GM13977 (cell line): Measurements from ENCODE around the gene MIGA1.

ENCODE experiments used
- DNase-seq: peaks from one replicate; pipeline ENCODE4 v3.0.0; 2012; ENCODE audit warnings: low spot score
- in situ Hi-C: fragments of 300-500 bp; cut with MboI; formaldehyde crosslinking; loops from one replicate; pipeline ENCODE4 v1.12.0; 2022; ENCODE audit warnings: low sequenced_read_pairs, low pct_unique_long_range_greater_than_20kb, mixed read lengths, inconsistent platforms; ENCODE audit not compliant: unreplicated experiment
- TF ChIP-seq, protein P1 (sequence below): IDR thresholded peaks from 2 replicates; pipeline ENCODE4 v1.5.1; 2012; ENCODE audit warnings: mild to moderate bottlenecking, control low read depth; ENCODE audit not compliant: insufficient read depth; ENCODE audit errors: extremely low read depth, missing control alignments

The MIGA1 gene

DNA sequence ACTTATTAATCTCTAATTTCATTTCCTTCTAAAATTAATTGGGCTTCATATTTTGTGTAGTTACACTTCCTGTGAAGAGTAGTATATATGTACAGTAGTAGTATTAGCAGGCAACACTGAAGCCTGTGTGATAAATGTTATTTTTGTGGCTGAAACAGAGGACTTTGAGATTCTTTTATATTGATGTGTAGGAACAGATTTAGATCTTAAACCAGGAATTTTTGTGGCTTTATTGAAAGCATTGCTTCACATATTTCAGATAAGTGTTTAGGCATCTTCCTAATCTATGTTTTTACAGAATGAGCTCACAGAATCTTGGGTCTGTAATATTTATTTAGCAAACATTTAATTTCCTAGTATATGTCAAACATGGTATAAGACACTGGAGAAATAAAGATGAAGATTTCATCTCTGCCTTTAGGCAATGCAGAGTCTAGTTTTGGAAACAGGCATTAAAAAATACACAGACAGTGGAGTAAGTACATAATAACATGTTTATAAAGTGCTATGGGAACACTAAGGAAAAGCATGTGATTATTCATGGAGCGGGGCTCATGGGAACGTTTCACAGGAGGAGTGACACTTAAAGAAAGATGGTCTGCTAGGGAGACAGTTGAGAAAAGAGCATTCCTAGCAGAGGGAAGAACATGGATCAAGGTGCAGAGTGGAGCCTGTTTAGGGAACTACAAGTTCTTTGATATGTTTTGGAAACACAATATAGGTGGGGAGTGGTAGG, 52.7 kb downstream of the MIGA1 start:
- no peak for DNase-seq
- in situ Hi-C loops = loop anchor here (25.0 kb wide), 1 partner anchor 280 kb away; no protein-coding TSS in a partner anchor

DNA sequence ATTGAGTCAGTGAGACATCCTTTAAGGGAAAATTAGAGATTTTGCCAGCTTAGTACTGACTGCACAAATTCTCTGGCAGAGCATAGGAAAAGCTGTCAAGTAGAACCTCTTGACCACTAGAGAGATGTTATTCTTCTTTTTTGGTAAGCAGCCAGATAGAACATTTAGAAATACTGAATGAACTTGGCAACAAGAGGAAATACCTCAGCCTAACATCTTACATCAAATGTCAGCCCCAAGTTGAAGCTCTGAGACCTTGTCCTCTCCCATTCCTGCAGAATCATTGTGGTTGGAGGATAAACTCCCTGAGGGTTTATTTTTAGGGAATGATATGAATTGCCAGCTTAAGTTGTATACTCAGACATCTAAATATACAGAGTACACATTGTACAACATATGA, 53.5 kb downstream of the MIGA1 start:
- no peak for DNase-seq
- TF ChIP-seq, protein P1, sequence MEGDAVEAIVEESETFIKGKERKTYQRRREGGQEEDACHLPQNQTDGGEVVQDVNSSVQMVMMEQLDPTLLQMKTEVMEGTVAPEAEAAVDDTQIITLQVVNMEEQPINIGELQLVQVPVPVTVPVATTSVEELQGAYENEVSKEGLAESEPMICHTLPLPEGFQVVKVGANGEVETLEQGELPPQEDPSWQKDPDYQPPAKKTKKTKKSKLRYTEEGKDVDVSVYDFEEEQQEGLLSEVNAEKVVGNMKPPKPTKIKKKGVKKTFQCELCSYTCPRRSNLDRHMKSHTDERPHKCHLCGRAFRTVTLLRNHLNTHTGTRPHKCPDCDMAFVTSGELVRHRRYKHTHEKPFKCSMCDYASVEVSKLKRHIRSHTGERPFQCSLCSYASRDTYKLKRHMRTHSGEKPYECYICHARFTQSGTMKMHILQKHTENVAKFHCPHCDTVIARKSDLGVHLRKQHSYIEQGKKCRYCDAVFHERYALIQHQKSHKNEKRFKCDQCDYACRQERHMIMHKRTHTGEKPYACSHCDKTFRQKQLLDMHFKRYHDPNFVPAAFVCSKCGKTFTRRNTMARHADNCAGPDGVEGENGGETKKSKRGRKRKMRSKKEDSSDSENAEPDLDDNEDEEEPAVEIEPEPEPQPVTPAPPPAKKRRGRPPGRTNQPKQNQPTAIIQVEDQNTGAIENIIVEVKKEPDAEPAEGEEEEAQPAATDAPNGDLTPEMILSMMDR = no peak
- in situ Hi-C loops = loop anchor here (25.0 kb wide), 1 partner anchor 279 kb away; no protein-coding TSS in a partner anchor

More for the DNA sequence above, 52.7 kb downstream of the MIGA1 start:
- TF ChIP-seq, protein P1 = no peak

DNA sequence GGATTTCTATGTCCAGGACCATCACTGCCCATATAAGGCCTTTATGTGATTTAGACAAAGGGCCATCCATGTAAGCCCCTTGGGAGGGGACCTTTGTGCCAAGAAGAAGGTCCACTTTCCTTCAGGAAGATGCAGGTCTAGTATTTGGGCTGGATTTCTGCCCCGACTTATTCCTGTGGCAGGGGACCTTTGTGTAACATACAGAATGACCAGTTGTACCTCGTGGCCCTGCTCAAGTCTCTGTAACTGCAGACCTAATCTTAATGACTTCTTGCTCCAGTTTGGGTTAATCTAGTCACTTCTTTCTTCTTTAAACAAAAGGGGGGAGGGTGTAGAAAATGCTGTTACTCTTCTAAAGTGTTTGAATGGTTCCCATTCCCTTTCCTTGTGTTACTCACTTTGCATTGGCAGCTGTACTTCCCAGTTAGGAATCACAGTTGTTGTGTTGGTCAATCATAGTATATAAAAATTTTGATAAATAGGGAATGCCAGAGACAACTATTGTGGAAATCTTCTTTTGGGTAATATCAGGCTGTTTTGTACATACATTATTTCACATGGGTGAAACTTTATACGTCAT, 54.2 kb downstream of the MIGA1 start:
- DNase-seq = no peak
- TF ChIP-seq, protein P1 = no peak
- in situ Hi-C loops = loop anchor here (25.0 kb wide), 1 partner anchor 279 kb away; no protein-coding TSS in a partner anchor

DNA sequence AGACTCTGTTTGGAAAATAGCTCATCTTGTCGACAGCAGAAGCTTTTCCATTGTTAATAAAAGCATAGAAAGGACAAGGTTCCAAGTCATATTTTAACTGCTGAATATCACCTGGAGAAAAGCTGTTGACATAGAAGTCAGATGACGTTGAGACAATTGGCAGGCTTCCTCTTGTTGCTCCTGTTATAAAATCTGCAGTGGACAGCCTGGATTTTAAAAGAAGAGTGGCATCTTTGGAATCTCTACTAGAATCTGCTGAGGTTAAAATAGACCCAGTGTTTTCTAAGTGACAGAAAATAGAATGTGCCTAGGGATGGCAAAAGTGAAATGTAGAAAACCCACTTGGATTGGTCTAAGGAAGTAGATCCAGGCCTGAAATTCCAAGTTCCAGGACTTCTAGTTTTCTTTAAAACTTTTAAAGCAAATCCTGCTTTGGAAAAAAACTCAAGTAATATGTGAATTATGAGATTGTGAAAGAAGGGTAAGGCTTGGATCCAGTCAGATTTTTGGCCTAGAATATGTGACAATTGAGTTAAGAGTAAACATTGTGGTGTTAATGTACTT, 55.4 kb downstream of the MIGA1 start:
- DNase-seq = no peak
- TF ChIP-seq, protein P1 = no peak
- in situ Hi-C loops = loop anchor here (25.0 kb wide), 1 partner anchor 277 kb away; no protein-coding TSS in a partner anchor

DNA sequence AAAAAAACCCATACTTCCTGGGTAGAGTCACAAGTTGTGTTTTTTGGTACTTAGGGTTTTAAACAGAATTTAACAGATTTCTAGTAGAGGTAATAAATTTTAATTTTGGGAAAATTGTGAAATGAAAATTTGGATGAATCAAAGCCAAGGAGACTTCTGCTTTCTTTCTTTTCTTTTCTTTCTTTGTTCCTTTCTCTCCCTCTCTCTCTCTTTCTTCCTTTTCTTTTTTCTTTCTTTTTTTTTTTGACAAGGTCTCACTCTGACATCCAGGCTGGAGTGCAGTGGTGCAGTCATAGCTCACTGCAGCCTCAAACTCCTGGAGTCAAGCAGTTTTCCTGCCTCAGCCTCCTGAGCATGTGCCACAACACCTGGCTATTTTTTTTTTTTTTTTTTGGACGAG, 62.1 kb downstream of the MIGA1 start:
- TF ChIP-seq, protein P1 = no peak
- in situ Hi-C loops = loop anchor here (25.0 kb wide), 1 partner anchor 271 kb away; no protein-coding TSS in a partner anchor
- DNase-seq = no peak

DNA sequence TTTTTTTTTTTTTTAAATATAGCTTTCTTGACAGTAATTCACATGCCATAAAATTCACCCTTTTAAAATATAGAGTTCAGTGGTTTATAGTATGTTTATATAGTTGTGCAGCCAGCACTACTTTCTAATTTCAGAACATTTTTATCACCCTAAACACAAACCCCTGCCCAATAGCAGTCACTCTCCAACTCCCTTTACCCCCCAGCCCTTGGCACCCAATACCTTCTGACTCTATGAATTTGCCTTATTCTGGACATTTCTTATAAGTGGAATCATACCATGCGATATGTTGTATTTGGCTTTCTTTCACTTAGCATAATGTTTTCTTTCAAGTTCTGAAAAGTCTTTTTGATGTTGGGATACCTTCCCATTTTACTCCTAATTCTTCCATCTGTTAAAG, 66.5 kb downstream of the MIGA1 start:
- no peak for DNase-seq
- TF ChIP-seq, protein P1 = no peak
- in situ Hi-C loops = loop anchor here (25.0 kb wide), 1 partner anchor 266 kb away; no protein-coding TSS in a partner anchor
